GM23338 (cell line): Measurements from ENCODE around the gene CHEK1.
A peak's percentile ranks its signal among the peaks of the same experiment; 100 is the strongest.

ENCODE experiments used
- CREB1 ChIP-seq: fragments of 250-450 bp; sonication (Bioruptor Pico); IDR thresholded peaks from 2 replicates; pipeline ENCODE4 v1.5.0; 2020; ENCODE audit warnings: low read depth, mild to moderate bottlenecking, moderate library complexity
- EZH2 ChIP-seq: fragments of 200-600 bp; sonication (generic); IDR thresholded peaks from one replicate; pipeline ENCODE4 v1.8.0; 2017; ENCODE audit warnings: antibody characterized with exemption, mild to moderate bottlenecking, low read depth; ENCODE audit not compliant: unreplicated experiment
- EZH2phosphoT487 ChIP-seq: fragments of 200-600 bp; sonication (generic); IDR thresholded peaks from one replicate; pipeline ENCODE4 v1.8.1; 2018; ENCODE audit warnings: antibody characterized with exemption; ENCODE audit not compliant: unreplicated experiment
- POLR2AphosphoS5 ChIP-seq: IDR thresholded peaks from 2 replicates; pipeline ENCODE4 v1.6.1; 2016; ENCODE audit warnings: antibody characterized with exemption, low read depth
- STAT1 ChIP-seq: IDR thresholded peaks from one replicate; pipeline ENCODE4 v1.6.1; 2016; ENCODE audit warnings: antibody characterized with exemption; ENCODE audit not compliant: unreplicated experiment
- ZNF114 ChIP-seq: fragments of 250-450 bp; sonication (Bioruptor Pico); IDR thresholded peaks from 2 replicates; pipeline ENCODE4 v1.5.0; 2020; ENCODE audit warnings: mild to moderate bottlenecking, moderate library complexity
- ZNF331 ChIP-seq: fragments of 250-450 bp; sonication (Bioruptor Pico); IDR thresholded peaks from 2 replicates; pipeline ENCODE4 v1.5.0; 2020; ENCODE audit warnings: low read depth, mild to moderate bottlenecking, moderate library complexity
- TF ChIP-seq, protein P1 (sequence below), 2 experiments: fragments of 200-600 bp in 1 of 2; sonication (generic) in 1 of 2; conservative IDR thresholded peaks; 2 replicates each; pipeline versions ENCODE4 v1.5.1 to v1.6.1; 2016 to 2017; ENCODE audit warnings: antibody characterized with exemption in 2 of 2, low read depth in 2 of 2, mild to moderate bottlenecking in 2 of 2, moderate library complexity in 1 of 2
- TF ChIP-seq, protein P2 (sequence below): IDR thresholded peaks from 2 replicates; pipeline ENCODE4 v1.6.1; 2016; ENCODE audit warnings: antibody characterized with exemption
- TF ChIP-seq, protein P3 (sequence below): IDR thresholded peaks from one replicate; pipeline ENCODE4 v1.6.1; 2018; ENCODE audit warnings: antibody characterized with exemption; ENCODE audit not compliant: unreplicated experiment

DNA sequence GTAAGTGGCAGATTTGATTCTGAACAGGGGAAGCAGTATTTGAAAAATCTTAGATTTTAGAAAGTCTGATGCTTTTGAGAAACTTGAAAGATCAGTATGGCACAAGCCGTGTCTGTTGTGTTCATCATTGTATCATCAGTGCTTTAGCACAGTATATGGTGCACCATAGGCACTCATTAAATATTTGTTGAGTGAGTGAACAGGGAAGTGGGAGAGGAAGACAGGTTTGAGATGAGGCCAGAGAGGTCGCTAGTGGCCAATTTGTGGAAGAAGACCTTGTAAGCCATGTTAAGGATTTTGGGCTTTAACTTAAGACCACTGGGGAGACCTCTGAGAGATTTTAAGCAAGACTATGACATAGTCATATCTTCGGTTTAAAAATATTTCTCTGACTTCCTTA is 12.9 kb downstream of the CHEK1 start:
- TF ChIP-seq, protein P1, sequence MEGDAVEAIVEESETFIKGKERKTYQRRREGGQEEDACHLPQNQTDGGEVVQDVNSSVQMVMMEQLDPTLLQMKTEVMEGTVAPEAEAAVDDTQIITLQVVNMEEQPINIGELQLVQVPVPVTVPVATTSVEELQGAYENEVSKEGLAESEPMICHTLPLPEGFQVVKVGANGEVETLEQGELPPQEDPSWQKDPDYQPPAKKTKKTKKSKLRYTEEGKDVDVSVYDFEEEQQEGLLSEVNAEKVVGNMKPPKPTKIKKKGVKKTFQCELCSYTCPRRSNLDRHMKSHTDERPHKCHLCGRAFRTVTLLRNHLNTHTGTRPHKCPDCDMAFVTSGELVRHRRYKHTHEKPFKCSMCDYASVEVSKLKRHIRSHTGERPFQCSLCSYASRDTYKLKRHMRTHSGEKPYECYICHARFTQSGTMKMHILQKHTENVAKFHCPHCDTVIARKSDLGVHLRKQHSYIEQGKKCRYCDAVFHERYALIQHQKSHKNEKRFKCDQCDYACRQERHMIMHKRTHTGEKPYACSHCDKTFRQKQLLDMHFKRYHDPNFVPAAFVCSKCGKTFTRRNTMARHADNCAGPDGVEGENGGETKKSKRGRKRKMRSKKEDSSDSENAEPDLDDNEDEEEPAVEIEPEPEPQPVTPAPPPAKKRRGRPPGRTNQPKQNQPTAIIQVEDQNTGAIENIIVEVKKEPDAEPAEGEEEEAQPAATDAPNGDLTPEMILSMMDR (conservative IDR thresholded peaks at IDR 0.05; ENCODE audit: low read depth in 2 of 2): peak in 1 of 2 experiments; percentile 25; a peak in 2 of 4 replicates
- TF ChIP-seq EZH2phosphoT487 (no peak), POLR2AphosphoS5 (no peak), EZH2 (no peak), CREB1 (CRISPR knock-in tag) (no peak), ZNF331 (CRISPR knock-in tag) (no peak), ZNF114 (CRISPR knock-in tag) (no peak), STAT1 (no peak)
- TF ChIP-seq, protein P2, sequence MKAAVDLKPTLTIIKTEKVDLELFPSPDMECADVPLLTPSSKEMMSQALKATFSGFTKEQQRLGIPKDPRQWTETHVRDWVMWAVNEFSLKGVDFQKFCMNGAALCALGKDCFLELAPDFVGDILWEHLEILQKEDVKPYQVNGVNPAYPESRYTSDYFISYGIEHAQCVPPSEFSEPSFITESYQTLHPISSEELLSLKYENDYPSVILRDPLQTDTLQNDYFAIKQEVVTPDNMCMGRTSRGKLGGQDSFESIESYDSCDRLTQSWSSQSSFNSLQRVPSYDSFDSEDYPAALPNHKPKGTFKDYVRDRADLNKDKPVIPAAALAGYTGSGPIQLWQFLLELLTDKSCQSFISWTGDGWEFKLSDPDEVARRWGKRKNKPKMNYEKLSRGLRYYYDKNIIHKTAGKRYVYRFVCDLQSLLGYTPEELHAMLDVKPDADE: no peak
- TF ChIP-seq, protein P3, sequence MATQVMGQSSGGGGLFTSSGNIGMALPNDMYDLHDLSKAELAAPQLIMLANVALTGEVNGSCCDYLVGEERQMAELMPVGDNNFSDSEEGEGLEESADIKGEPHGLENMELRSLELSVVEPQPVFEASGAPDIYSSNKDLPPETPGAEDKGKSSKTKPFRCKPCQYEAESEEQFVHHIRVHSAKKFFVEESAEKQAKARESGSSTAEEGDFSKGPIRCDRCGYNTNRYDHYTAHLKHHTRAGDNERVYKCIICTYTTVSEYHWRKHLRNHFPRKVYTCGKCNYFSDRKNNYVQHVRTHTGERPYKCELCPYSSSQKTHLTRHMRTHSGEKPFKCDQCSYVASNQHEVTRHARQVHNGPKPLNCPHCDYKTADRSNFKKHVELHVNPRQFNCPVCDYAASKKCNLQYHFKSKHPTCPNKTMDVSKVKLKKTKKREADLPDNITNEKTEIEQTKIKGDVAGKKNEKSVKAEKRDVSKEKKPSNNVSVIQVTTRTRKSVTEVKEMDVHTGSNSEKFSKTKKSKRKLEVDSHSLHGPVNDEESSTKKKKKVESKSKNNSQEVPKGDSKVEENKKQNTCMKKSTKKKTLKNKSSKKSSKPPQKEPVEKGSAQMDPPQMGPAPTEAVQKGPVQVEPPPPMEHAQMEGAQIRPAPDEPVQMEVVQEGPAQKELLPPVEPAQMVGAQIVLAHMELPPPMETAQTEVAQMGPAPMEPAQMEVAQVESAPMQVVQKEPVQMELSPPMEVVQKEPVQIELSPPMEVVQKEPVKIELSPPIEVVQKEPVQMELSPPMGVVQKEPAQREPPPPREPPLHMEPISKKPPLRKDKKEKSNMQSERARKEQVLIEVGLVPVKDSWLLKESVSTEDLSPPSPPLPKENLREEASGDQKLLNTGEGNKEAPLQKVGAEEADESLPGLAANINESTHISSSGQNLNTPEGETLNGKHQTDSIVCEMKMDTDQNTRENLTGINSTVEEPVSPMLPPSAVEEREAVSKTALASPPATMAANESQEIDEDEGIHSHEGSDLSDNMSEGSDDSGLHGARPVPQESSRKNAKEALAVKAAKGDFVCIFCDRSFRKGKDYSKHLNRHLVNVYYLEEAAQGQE: no peak
